ENCODE results near the gene PDF. TPM values are rescaled to one million over a fixed set of nuclear protein-coding genes. Genes with fewer than 3 reads are reported as not detected.

The PDF gene
- total and polyA plus RNA-seq, 2 of the 13 experiments (the other 11 are each of a cell fraction or from before 2014, with no cell fraction given), result 12.4 to 48.8 TPM

DNA sequence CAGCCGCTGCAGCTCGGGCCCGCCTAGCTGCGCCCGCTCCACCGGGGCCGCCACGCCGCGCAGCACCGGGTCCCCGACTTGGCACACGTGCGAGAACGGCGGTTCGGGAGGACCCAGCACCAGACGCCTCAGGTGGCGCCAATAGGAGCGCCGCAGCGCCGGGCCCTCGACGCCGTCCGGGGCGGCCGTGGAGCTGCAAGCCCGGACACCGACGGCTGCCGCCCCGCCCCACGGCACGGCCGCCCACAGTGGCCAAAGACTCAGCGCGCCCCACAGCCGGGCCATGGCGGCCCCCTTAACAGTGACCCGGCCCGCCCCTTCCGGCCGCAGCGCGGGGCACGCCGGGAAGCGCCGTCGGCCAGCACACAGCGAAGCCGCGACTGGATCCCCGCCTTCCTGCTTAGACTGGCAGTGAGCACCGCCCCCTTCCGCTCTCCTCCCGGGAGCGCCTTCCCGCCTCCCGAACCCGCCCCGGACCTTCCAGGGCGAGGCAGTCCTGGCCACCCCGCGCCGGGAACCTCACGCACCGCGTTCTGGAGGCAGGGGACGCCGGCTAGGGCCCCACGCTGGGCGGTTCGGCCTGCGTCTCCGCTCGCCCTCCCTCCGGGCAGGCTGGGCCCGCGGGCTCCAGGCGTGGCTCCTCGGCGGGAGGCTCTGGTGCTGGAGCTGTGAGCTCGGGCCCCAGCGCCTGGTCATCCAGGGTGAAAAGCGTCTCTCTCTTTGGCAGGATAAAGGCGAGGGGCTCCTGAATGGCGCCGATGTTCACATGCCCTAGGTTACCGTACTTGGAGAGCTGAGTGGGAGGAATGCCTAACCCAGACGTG, at the start of gene PDF (continued):
- TF ChIP-seq NR0B2 (CRISPR knock-in tag; IDR thresholded peaks at IDR 0.05) (peak; percentile 66; the same call in 1 of the 2 replicates), NPAS2 (CRISPR knock-in tag; IDR thresholded peaks at IDR 0.05; ENCODE audit: borderline replicate concordance) (no peak), CEBPG (CRISPR knock-in tag; IDR thresholded peaks at IDR 0.05) (peak; percentile 54), TBX2 (CRISPR knock-in tag; IDR thresholded peaks at IDR 0.05; ENCODE audit: borderline replicate concordance) (peak; percentile 87), RFX3 (CRISPR knock-in tag; IDR thresholded peaks at IDR 0.05) (no peak), ZNF44 (CRISPR knock-in tag; IDR thresholded peaks at IDR 0.05) (peak; percentile 98), HMGA1 (CRISPR knock-in tag; conservative IDR thresholded peaks at IDR 0.05) (no peak), ZNF484 (CRISPR knock-in tag; IDR thresholded peaks at IDR 0.05; ENCODE audit: borderline replicate concordance, low read depth) (no peak), ZNF773 (CRISPR knock-in tag; IDR thresholded peaks at IDR 0.05; ENCODE audit: borderline replicate concordance) (peak; percentile 41; the same call in 1 of the 2 replicates), ZBTB43 (CRISPR knock-in tag; conservative IDR thresholded peaks at IDR 0.05) (0 out of 2 replicates have a peak, but pooled peaks have one; percentile 72), HBP1 (CRISPR knock-in tag; IDR thresholded peaks at IDR 0.05; ENCODE audit: low read depth) (0 out of 2 replicates have a peak, but pooled peaks have one; percentile 19), RNF2 (conservative IDR thresholded peaks at IDR 0.05; ENCODE audit: low read depth) (peak; percentile 71; the same call in 1 of the 2 replicates), ZNF431 (CRISPR knock-in tag; IDR thresholded peaks at IDR 0.05; ENCODE audit: borderline replicate concordance, low read depth) (no peak; the same call in 1 of the 2 replicates), ZBTB42 (CRISPR knock-in tag; IDR thresholded peaks at IDR 0.05) (peak; percentile 89; the same call in 1 of the 2 replicates), MXI1 (IDR thresholded peaks at IDR 0.05; ENCODE audit: borderline replicate concordance, low read depth, low read length) (peak; percentile 91; the same call in 2 of the 3 replicates), ZNF205 (CRISPR knock-in tag; IDR thresholded peaks at IDR 0.05) (peak; percentile 80; the same call in 1 of the 2 replicates), ZSCAN31 (CRISPR knock-in tag; IDR thresholded peaks at IDR 0.05; ENCODE audit: low read depth) (peak; percentile 84)
- TF ChIP-seq, protein P1, sequence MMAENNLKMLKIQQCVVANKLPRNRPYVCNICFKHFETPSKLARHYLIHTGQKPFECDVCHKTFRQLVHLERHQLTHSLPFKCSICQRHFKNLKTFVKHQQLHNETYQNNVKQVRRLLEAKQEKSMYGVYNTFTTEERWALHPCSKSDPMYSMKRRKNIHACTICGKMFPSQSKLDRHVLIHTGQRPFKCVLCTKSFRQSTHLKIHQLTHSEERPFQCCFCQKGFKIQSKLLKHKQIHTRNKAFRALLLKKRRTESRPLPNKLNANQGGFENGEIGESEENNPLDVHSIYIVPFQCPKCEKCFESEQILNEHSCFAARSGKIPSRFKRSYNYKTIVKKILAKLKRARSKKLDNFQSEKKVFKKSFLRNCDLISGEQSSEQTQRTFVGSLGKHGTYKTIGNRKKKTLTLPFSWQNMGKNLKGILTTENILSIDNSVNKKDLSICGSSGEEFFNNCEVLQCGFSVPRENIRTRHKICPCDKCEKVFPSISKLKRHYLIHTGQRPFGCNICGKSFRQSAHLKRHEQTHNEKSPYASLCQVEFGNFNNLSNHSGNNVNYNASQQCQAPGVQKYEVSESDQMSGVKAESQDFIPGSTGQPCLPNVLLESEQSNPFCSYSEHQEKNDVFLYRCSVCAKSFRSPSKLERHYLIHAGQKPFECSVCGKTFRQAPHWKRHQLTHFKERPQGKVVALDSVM (CRISPR knock-in tag; IDR thresholded peaks at IDR 0.05), result peak; percentile 79
- TF ChIP-seq, protein P2, sequence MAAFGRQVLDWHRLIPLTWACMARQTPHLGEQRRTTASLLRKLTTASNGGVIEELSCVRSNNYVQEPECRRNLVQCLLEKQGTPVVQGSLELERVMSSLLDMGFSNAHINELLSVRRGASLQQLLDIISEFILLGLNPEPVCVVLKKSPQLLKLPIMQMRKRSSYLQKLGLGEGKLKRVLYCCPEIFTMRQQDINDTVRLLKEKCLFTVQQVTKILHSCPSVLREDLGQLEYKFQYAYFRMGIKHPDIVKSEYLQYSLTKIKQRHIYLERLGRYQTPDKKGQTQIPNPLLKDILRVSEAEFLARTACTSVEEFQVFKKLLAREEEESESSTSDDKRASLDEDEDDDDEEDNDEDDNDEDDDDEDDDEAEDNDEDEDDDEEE (CRISPR knock-in tag; IDR thresholded peaks at IDR 0.05), result peak; percentile 61
